NOMO-1 treated with DMSO at 0.1 percent for 48 hours (cell line): ENCODE measurements around the gene YAF2.

Source experiments
- DNase-seq: peaks from one replicate; lab custom pipeline; 2025; ENCODE audit not compliant: unreplicated experiment; lab: John Stamatoyannopoulos, UW

YAF2 gene

GRCh38 chr12:42238240-42239140 lies at the start of gene YAF2:
YAF2 (minus strand) TSS chr12:42238248; CDS start chr12:42238180, 68 bp downstream.
- DNase-seq = peak; percentile 76

- no peak for DNase-seq
Measured at GRCh38 chr12:42286741-42287140, 48.7 kb upstream of the YAF2 start.

DNA sequence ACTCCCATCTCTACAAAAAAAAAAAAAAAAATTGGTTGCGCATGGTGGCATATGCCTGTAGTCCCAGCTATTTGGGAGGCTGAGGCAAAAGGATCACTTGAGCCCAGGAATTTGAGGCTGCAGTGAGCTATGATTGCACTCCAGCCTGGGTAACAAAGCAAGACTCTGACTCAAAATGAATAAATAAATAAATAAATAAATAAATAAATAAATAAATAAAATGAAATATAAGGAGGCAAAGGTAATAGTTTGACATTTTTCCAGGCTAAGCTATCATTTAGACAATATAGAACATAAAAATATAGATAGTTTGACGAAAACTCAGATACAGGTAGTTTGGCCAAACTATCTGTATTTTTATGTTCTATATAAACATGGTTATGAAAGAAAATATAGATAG lies 47.4 kb upstream of the YAF2 start:
- no peak for DNase-seq

GRCh38 chr12:42284876-42285275 lies 46.8 kb upstream of the YAF2 start:
- no peak for DNase-seq

- peak; percentile 57 for DNase-seq
Measured at GRCh38 chr12:42284157-42284556, 46.1 kb upstream of the YAF2 start.

DNA sequence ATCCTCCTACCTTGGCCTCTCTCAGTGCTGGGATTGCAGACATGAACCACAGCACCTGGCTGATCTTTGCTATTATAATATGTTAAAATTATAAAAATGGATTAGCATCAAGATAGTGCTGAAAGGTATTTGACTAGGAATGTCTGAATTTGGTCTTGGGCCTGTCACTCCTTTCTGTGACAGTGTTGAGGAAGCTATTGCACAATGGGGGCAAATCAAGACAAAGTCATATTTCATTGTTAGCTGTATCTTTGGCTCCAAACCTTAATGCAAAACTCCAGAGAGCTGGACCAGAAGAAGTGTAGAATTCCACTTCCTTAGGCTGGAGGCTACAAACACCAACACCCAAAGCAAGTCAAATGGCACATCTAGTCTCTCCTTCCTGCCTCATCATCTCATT lies 45.7 kb upstream of the YAF2 start:
- peak; percentile 53 for DNase-seq

- DNase-seq = peak; percentile 15
Measured at GRCh38 chr12:42282294-42282693, 44.2 kb upstream of the YAF2 start.

DNA sequence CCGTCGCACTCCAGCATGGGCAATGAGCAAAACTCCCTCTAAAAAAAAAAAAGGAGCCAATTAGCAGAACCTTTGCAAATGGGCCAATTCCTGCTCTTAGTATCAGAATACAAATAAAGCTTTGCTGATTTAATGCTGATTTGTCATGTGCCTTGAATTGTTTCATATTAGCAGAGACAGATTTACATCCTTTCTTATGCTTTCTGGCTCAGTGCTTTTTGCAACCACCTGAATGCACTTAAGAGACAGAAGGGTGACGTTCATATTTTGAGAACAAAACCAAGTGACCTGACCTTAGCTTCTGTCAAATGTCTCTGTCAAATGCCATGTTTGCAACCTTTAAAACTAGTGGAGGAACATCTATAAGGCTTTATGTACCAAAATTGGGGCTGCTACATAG lies 43.8 kb upstream of the YAF2 start:
- no peak for DNase-seq

- no peak for DNase-seq
Measured at GRCh38 chr12:42281278-42281677, 43.2 kb upstream of the YAF2 start.

- DNase-seq = no peak
Measured at GRCh38 chr12:42278128-42278510, 40.1 kb upstream of the YAF2 start.

DNA sequence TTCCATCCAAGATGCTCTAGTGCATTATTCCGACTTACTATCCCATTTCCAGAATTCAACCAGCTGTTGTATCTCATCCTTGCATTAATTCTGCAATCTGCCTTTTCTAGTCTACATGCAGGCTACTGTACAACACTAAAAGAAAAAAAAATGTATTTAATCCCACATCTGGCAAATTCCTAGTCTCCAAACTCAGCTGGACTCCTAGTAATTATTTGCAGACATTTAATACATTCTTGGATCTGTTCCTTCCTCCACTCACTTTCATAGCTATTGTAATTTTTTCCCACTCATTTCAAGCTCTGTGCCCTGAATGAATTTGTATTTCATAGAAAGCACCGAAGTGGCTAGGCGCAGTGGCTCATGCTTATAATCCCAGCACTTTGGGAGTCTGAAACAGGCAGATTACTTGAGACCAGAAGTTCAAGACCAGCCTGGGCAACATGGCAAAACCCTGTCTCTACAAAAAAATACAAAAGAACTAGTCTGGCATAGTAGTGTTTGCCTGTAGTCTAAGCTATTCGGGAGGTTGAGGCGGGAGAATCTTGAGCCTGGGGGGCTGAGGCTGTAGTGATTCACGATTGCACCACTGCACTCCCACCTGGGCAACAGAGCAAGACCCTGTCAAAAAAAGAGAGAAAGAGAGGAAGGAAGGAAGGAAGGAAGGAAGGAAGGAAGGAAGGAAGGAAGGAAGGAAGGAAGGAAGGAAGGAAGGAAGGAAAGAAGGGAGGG lies 39.5 kb upstream of the YAF2 start:
- DNase-seq = no peak

GRCh38 chr12:42275499-42275898 lies 37.5 kb upstream of the YAF2 start:
- no peak for DNase-seq

- no peak for DNase-seq
Measured at GRCh38 chr12:42273706-42274105, 35.7 kb upstream of the YAF2 start.

DNA sequence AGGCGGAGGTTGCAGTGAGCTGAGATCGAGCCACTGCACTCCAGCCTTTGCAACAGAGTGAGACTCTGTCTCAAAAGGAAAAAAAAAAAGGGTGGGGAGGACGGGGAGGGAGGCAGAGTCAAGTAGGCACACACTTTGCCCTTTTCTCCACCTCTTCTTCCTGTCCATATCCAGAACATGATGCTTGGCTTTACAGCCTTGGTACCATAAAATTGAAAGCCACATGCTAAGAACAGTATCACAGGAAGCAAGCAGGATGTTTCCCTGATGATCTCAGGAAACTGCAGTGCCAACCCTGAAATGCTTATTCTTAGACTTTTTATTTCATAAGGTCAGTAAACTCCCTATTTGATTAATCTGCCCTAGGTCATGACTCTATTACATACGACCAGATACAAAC lies 32.5 kb upstream of the YAF2 start:
- DNase-seq = no peak

DNA sequence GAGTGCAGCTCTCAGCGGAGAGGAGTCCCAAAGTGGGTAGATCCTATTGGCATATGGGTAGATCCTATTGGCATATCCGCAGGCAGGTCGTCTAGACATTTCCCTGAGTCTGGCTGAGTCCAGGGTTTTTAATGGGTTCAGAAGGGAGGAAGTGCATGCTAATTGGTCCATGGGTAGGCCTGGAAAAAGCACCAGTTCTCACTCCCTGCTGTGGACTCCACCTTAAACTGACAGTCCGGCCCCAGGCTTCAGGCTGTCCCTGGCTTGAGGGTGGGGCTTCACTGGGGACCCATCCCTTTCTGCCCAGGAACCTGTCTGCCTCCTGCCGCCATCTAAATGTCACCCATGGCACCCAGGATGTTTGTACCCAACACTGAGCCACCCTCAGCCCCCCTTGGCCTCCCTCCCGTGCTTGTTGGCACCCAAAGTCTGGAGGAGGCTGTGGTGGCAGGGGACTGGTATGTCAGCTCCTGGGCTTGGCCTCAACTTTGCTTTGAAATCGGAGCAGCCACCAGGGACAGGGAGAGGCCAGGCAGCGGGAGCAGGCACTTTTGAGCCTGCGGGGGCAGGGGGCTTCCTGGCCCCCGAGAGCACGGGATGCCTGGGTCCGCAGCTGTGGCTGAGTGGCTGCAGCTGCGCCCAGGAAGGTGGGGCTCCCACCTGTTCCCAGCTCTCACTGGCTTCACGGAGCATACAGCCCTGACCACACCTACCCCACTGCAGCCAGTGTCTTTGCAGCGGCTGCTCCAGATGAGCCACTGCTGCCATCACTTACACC lies 29.6 kb upstream of the YAF2 start:
- no peak for DNase-seq

DNA sequence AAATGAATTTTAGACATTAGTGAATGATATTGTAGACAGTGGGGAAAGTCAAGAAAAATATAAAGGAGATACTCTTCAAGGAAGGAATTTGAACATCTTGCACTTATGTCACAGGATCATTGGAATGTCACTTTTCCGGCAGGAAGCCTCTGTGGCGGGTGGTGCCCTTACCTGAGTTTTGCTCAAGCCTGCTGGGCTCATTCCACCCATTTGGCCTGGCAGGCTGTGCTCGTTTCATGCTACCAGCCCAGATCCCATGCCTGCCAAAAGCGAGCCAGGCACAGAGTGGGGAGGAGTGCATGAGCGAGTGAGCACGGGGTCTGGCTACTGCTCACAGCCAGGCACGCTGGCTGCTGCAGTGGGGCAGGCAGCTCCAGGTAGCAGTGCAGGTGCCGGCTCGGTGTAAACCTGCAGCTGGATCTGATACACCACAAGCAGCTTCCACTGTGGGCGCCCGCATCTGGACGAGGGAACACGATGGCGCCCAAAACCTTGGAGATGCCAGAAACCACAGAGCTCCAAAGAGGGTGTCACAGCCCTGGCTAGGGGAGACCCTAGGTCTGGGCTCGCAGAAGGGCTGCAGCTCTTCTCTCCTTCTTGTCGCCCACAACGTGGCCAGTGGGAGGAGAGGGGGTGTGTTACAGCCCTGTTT lies 28.7 kb upstream of the YAF2 start:
- no peak for DNase-seq

GRCh38 chr12:42262271-42262670 lies 24.2 kb upstream of the YAF2 start:
- no peak for DNase-seq

DNA sequence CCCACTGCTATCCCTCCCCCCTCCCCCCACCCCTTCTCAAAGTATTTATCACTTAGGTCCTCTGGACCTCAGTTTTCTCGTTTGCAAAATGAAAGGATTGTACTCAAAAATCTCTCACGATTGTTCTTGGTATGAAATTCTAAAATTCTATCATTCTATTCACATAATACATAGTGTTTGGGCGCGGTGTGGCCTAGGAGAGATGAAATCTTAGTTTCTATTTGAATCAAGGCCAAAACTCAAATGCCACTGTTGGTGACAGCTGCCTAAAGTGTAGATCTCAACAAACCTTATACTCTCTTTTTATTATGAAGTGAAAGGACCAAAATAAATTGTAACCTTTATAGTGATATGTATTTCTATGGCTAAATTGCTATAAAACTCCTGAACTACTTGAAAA lies 23.7 kb upstream of the YAF2 start:
- DNase-seq = no peak

DNA sequence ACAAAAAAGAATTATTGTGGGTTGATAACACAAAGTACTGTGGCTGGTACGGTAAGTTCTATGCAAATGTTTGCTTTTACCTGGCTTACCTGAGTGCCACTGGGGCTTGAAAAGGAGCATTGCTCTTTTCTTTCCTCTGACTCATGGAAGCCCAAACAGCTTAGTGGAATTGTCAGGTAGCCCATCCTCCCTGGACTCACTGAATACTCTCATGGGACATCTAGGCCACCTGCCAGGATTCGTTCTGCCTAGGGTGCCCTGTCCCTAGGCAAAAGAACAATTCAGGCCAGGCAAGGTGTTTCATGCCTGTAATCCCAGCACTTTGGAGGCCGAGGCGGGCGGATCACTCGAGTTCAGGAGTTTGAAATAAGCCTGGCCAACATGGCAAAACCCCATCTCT lies 22.5 kb upstream of the YAF2 start:
- DNase-seq = no peak

GRCh38 chr12:42259699-42260098 lies 21.7 kb upstream of the YAF2 start:
- no peak for DNase-seq

DNA sequence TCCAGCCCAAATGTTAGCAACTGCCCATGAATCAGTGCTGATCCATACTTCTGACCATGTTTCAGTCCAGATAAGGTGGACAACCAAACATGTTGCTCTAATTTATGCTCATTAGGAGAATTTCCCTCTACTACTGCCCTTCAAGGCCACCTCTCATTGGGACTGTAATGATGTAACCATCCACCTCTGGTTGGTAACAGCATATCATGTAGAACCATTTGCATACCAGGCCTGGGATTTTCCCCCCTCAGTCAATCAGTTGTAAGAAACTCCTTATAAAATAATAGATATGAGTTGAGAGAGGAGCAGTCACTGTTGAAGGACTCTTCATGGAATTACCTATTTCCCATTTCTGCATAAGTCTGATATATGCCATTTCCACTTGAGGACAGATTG lies 17.8 kb upstream of the YAF2 start:
- no peak for DNase-seq
